Measurements from ENCODE around the gene DNAJB14. TPM values are rescaled to one million over a fixed set of nuclear protein-coding genes. Genes with fewer than 3 reads are reported as not detected.

The DNAJB14 gene
- total and polyA plus RNA-seq, 2 of the 13 experiments (the other 11 are each of a cell fraction or from before 2014, with no cell fraction given) = 9.1 to 38.1 TPM

GRCh38 chr4:99949034-99949998 lies 2.9 kb upstream of the DNAJB14 start (continued):
- TF ChIP-seq ATF2 (CRISPR knock-in tag; IDR thresholded peaks at IDR 0.05) (peak; percentile 58), SNAI1 (CRISPR knock-in tag; IDR thresholded peaks at IDR 0.05; ENCODE audit: borderline replicate concordance) (no peak), ZFAT (CRISPR knock-in tag; conservative IDR thresholded peaks at IDR 0.05) (no peak), ZNF138 (CRISPR knock-in tag; IDR thresholded peaks at IDR 0.05; ENCODE audit: low read depth) (no peak), HOXA7 (CRISPR knock-in tag; IDR thresholded peaks at IDR 0.05) (no peak), ATF4 (CRISPR knock-in tag; IDR thresholded peaks at IDR 0.05) (peak; percentile 41 to 98; a peak in 2 of 4 replicates), KLF15 (CRISPR knock-in tag; IDR thresholded peaks at IDR 0.05; ENCODE audit: borderline replicate concordance) (no peak), STAG1 (CRISPR knock-in tag; IDR thresholded peaks at IDR 0.05) (peak; percentile 51), ZNF225 (CRISPR knock-in tag; IDR thresholded peaks at IDR 0.05) (no peak; the same call in 1 of the 2 replicates), ZKSCAN8 (CRISPR knock-in tag; IDR thresholded peaks at IDR 0.05; ENCODE audit: borderline replicate concordance) (no peak), ZNF607 (CRISPR knock-in tag; IDR thresholded peaks at IDR 0.05; ENCODE audit: borderline replicate concordance) (no peak), ARNT2 (CRISPR knock-in tag; IDR thresholded peaks at IDR 0.05; ENCODE audit: low read depth) (peak; percentile 46; the same call in 1 of the 2 replicates), ZNF800 (CRISPR knock-in tag; IDR thresholded peaks at IDR 0.05) (no peak), CBFB (CRISPR knock-in tag; IDR thresholded peaks at IDR 0.05) (no peak), RFX3 (CRISPR knock-in tag; IDR thresholded peaks at IDR 0.05) (no peak), ZNF589 (CRISPR knock-in tag; conservative IDR thresholded peaks at IDR 0.05) (no peak), NCOR1 (IDR thresholded peaks at IDR 0.05; ENCODE audit: borderline replicate concordance, low read length) (no peak), ZNF615 (CRISPR knock-in tag; IDR thresholded peaks at IDR 0.05; ENCODE audit: borderline replicate concordance) (no peak), HOXA5 (CRISPR knock-in tag; IDR thresholded peaks at IDR 0.05) (no peak)
- TF ChIP-seq, protein P1, sequence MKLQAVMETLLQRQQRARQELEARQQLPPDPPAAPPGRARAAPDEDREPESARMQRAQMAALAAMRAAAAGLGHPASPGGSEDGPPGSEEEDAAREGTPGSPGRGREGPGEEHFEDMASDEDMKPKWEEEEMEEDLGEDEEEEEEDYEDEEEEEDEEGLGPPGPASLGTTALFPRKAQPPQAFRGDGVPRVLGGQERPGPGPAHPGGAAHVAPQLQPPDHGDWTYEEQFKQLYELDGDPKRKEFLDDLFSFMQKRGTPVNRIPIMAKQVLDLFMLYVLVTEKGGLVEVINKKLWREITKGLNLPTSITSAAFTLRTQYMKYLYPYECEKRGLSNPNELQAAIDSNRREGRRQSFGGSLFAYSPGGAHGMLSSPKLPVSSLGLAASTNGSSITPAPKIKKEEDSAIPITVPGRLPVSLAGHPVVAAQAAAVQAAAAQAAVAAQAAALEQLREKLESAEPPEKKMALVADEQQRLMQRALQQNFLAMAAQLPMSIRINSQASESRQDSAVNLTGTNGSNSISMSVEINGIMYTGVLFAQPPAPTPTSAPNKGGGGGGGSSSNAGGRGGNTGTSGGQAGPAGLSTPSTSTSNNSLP (IDR thresholded peaks at IDR 0.05; ENCODE audit: low read depth, low read length) = no peak
- TF ChIP-seq, protein P2, sequence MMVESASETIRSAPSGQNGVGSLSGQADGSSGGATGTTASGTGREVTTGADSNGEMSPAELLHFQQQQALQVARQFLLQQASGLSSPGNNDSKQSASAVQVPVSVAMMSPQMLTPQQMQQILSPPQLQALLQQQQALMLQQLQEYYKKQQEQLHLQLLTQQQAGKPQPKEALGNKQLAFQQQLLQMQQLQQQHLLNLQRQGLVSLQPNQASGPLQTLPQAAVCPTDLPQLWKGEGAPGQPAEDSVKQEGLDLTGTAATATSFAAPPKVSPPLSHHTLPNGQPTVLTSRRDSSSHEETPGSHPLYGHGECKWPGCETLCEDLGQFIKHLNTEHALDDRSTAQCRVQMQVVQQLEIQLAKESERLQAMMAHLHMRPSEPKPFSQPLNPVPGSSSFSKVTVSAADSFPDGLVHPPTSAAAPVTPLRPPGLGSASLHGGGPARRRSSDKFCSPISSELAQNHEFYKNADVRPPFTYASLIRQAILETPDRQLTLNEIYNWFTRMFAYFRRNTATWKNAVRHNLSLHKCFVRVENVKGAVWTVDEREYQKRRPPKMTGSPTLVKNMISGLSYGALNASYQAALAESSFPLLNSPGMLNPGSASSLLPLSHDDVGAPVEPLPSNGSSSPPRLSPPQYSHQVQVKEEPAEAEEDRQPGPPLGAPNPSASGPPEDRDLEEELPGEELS (CRISPR knock-in tag; IDR thresholded peaks at IDR 0.05) = peak; percentile 35; the same call in 1 of the 2 replicates

Measured in HepG2 (cell line).